Stimulated activated CD8-positive, alpha-beta memory T cell treated with anti-CD3 and anti-CD28 coated beads, Interleukin-2, amount 100 ng/mL, for 48 hours (primary cell): ENCODE measurements around the gene SLC4A1AP.

Source experiments
- DNase-seq, 2 donors: peaks; one replicate each; pipeline ENCODE4 v3.0.0-alpha.2; 2020; ENCODE audit warnings: low read depth in 2 of 2

SLC4A1AP gene

GRCh38 chr2:27742571-27742970, 78.9 kb downstream of the SLC4A1AP start:
- no peak for DNase-seq
